ENCODE results near the gene DCLRE1B. TPM values are rescaled to one million over a fixed set of nuclear protein-coding genes. Genes with fewer than 3 reads are reported as not detected.

DCLRE1B gene
- polyA plus RNA-seq, 1 donor from 2014 or later, result 7.3 TPM

- H3K9me3 ChIP-seq (ENCODE audit: low read length), result no peaks in the 10 kb centered on the region
- no peak for TF ChIP-seq RAD21 (conservative IDR thresholded peaks at IDR 0.05)
- no peak for TF ChIP-seq POLR2AphosphoS5 (IDR thresholded peaks at IDR 0.05)
- TF ChIP-seq TAF1 (IDR thresholded peaks at IDR 0.05; ENCODE audit: low read depth), result no peak
- TF ChIP-seq EP300 (conservative IDR thresholded peaks at IDR 0.05; ENCODE audit: poor library complexity, severe bottlenecking), result no peak
- no peak for TF ChIP-seq EZH2 (IDR thresholded peaks at IDR 0.05; ENCODE audit: borderline replicate concordance, insufficient read depth, low read length, poor library complexity, severe bottlenecking)
- TF ChIP-seq, protein P1, sequence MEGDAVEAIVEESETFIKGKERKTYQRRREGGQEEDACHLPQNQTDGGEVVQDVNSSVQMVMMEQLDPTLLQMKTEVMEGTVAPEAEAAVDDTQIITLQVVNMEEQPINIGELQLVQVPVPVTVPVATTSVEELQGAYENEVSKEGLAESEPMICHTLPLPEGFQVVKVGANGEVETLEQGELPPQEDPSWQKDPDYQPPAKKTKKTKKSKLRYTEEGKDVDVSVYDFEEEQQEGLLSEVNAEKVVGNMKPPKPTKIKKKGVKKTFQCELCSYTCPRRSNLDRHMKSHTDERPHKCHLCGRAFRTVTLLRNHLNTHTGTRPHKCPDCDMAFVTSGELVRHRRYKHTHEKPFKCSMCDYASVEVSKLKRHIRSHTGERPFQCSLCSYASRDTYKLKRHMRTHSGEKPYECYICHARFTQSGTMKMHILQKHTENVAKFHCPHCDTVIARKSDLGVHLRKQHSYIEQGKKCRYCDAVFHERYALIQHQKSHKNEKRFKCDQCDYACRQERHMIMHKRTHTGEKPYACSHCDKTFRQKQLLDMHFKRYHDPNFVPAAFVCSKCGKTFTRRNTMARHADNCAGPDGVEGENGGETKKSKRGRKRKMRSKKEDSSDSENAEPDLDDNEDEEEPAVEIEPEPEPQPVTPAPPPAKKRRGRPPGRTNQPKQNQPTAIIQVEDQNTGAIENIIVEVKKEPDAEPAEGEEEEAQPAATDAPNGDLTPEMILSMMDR (IDR thresholded peaks at IDR 0.05; ENCODE audit: poor library complexity, severe bottlenecking), result no peak
- no peak for TF ChIP-seq SMC3 (conservative IDR thresholded peaks at IDR 0.05; ENCODE audit: poor library complexity)
- TF ChIP-seq REST (IDR thresholded peaks at IDR 0.05; ENCODE audit: borderline replicate concordance), result no peak
Measured at GRCh38 chr1:113890816-113891215, 14.3 kb upstream of the DCLRE1B start.

GRCh38 chr1:113891631-113892220, 13.4 kb upstream of the DCLRE1B start:
- H3K4me2 ChIP-seq (ENCODE audit: low read length), result no peak overlapping the region
- no peaks in the 10 kb centered on the region for H3K9me2 ChIP-seq (ENCODE audit: insufficient read depth, low read length)
- no peaks in the 10 kb centered on the region for H3K27me3 ChIP-seq (ENCODE audit: insufficient read depth, low read depth, low read length)
- H3F3A ChIP-seq (ENCODE audit: insufficient read depth, low read length, poor library complexity, severe bottlenecking), result no peaks in the 10 kb centered on the region
- H3K9ac ChIP-seq (ENCODE audit: low read length), result no peak overlapping the region
- no peak overlapping the region for H3K4me3 ChIP-seq (ENCODE audit: low read length)
- TF ChIP-seq EZH2 (IDR thresholded peaks at IDR 0.05; ENCODE audit: borderline replicate concordance, insufficient read depth, low read length, poor library complexity, severe bottlenecking) (no peak), TAF1 (IDR thresholded peaks at IDR 0.05; ENCODE audit: low read depth) (no peak), EP300 (conservative IDR thresholded peaks at IDR 0.05; ENCODE audit: poor library complexity, severe bottlenecking) (no peak)
- H3K79me2 ChIP-seq (replicated peaks; ENCODE audit: insufficient read depth, low read length), result no peaks in the 10 kb centered on the region
- no peaks in the 10 kb centered on the region for H3K9me3 ChIP-seq (ENCODE audit: low read length)
- peaks cover 13% of the 10 kb centered on the region for H3K36me3 ChIP-seq (ENCODE audit: insufficient read depth, low read length)
- no peaks in the 10 kb centered on the region for H4K20me1 ChIP-seq (ENCODE audit: insufficient read depth)
- H2AFZ ChIP-seq (ENCODE audit: low read depth, low read length), result no peak overlapping the region
- H3K27ac ChIP-seq (ENCODE audit: low read length), result no peak overlapping the region

More at GRCh38 chr1:113890816-113891215, 14.3 kb upstream of the DCLRE1B start:
- H3K36me3 ChIP-seq (ENCODE audit: insufficient read depth, low read length), result peaks cover 6% of the 10 kb centered on the region
- H3K79me2 ChIP-seq (replicated peaks; ENCODE audit: insufficient read depth, low read length), result no peaks in the 10 kb centered on the region
- H3F3A ChIP-seq (ENCODE audit: insufficient read depth, low read length, poor library complexity, severe bottlenecking), result no peaks in the 10 kb centered on the region
- no peak overlapping the region for H3K9ac ChIP-seq (ENCODE audit: low read length)
- no peak overlapping the region for H2AFZ ChIP-seq (ENCODE audit: low read depth, low read length)
- no peaks in the 10 kb centered on the region for H4K20me1 ChIP-seq (ENCODE audit: insufficient read depth)
- no peak overlapping the region for H3K27ac ChIP-seq (ENCODE audit: low read length)
- no peak overlapping the region for H3K4me2 ChIP-seq (ENCODE audit: low read length)
- H3K27me3 ChIP-seq (ENCODE audit: insufficient read depth, low read depth, low read length), result no peaks in the 10 kb centered on the region
- H3K4me3 ChIP-seq (ENCODE audit: low read length), result no peak overlapping the region
- H3K9me2 ChIP-seq (ENCODE audit: insufficient read depth, low read length), result no peaks in the 10 kb centered on the region
